ENCODE measurements around the gene VAV3.

The VAV3 gene

GRCh38 chr1:107664982-107665925 lies 299.7 kb downstream of the VAV3 start:
- H3K9me3 Mint-ChIP-seq: no peaks in the 10 kb centered on the region

GRCh38 chr1:107662971-107663370 lies 302.0 kb downstream of the VAV3 start:
- Mint-ChIP-seq H3K9me3 (no peaks in the 10 kb centered on the region), H3K4me3 (no peak overlapping the region), H3K4me1 (peaks cover 12% of the 10 kb centered on the region), H3K36me3 (ENCODE audit: low read depth) (peaks cover 4% of the 10 kb centered on the region), H3K27me3 (ENCODE audit: low read depth) (no peaks in the 10 kb centered on the region), H3K27ac (no peak overlapping the region)
- TF ChIP-seq CTCF (IDR thresholded peaks at IDR 0.05; ENCODE audit: unreplicated experiment in 3 of 3): no peak

More at GRCh38 chr1:107664982-107665925, 299.7 kb downstream of the VAV3 start:
- Mint-ChIP-seq H3K27me3 (ENCODE audit: low read depth) (no peaks in the 10 kb centered on the region), H3K36me3 (ENCODE audit: low read depth) (no peaks in the 10 kb centered on the region), H3K27ac (peak overlapping the region; percentile 56 to 87 (median 77)), H3K4me1 (peaks cover 18% of the 10 kb centered on the region), H3K4me3 (no peak overlapping the region)
- TF ChIP-seq CTCF (IDR thresholded peaks at IDR 0.05; ENCODE audit: unreplicated experiment in 3 of 3): no peak

GRCh38 chr1:107661158-107661557 lies 303.8 kb downstream of the VAV3 start:
- Mint-ChIP-seq H3K27me3 (ENCODE audit: low read depth) (no peaks in the 10 kb centered on the region), H3K9me3 (no peaks in the 10 kb centered on the region), H3K4me3 (no peak overlapping the region), H3K4me1 (peaks cover 12% of the 10 kb centered on the region), H3K27ac (no peak overlapping the region), H3K36me3 (ENCODE audit: low read depth) (peaks cover 10% of the 10 kb centered on the region)
- TF ChIP-seq CTCF (IDR thresholded peaks at IDR 0.05; ENCODE audit: unreplicated experiment in 3 of 3): no peak

GRCh38 chr1:107659961-107660360 lies 305.0 kb downstream of the VAV3 start:
- no peak for TF ChIP-seq CTCF (IDR thresholded peaks at IDR 0.05; ENCODE audit: unreplicated experiment in 3 of 3)
- Mint-ChIP-seq H3K27me3 (ENCODE audit: low read depth) (no peaks in the 10 kb centered on the region), H3K36me3 (ENCODE audit: low read depth) (peaks cover 10% of the 10 kb centered on the region), H3K27ac (no peak overlapping the region), H3K4me3 (no peak overlapping the region), H3K4me1 (peaks cover 6% of the 10 kb centered on the region), H3K9me3 (no peaks in the 10 kb centered on the region)

- Mint-ChIP-seq H3K4me1 (no peaks in the 10 kb centered on the region), H3K9me3 (no peaks in the 10 kb centered on the region), H3K4me3 (no peak overlapping the region), H3K27ac (no peak overlapping the region), H3K27me3 (ENCODE audit: low read depth) (no peaks in the 10 kb centered on the region), H3K36me3 (ENCODE audit: low read depth) (peaks cover 10% of the 10 kb centered on the region)
- no peak for TF ChIP-seq CTCF (IDR thresholded peaks at IDR 0.05; ENCODE audit: unreplicated experiment in 3 of 3)
Measured at GRCh38 chr1:107657356-107657755, 307.6 kb downstream of the VAV3 start.

- H3K27me3 Mint-ChIP-seq (ENCODE audit: low read depth): no peaks in the 10 kb centered on the region
Measured at GRCh38 chr1:107653765-107654164, 311.2 kb downstream of the VAV3 start.

More at GRCh38 chr1:107653765-107654164, 311.2 kb downstream of the VAV3 start:
- no peak overlapping the region for H3K4me3 Mint-ChIP-seq
- no peak for TF ChIP-seq CTCF (IDR thresholded peaks at IDR 0.05; ENCODE audit: unreplicated experiment in 3 of 3)
- H3K27ac Mint-ChIP-seq: peak overlapping the region; percentile 16 to 66 (median 39)
- H3K36me3 Mint-ChIP-seq (ENCODE audit: low read depth): peaks cover 5% of the 10 kb centered on the region
- H3K4me1 Mint-ChIP-seq: no peaks in the 10 kb centered on the region
- no peaks in the 10 kb centered on the region for H3K9me3 Mint-ChIP-seq

Data from nephron (organoid).